Measurements from ENCODE around the gene MERTK.

Gene MERTK

GRCh38 chr2:112027767-112028166 lies 129.4 kb downstream of the MERTK start:
- TF ChIP-seq, protein P1, sequence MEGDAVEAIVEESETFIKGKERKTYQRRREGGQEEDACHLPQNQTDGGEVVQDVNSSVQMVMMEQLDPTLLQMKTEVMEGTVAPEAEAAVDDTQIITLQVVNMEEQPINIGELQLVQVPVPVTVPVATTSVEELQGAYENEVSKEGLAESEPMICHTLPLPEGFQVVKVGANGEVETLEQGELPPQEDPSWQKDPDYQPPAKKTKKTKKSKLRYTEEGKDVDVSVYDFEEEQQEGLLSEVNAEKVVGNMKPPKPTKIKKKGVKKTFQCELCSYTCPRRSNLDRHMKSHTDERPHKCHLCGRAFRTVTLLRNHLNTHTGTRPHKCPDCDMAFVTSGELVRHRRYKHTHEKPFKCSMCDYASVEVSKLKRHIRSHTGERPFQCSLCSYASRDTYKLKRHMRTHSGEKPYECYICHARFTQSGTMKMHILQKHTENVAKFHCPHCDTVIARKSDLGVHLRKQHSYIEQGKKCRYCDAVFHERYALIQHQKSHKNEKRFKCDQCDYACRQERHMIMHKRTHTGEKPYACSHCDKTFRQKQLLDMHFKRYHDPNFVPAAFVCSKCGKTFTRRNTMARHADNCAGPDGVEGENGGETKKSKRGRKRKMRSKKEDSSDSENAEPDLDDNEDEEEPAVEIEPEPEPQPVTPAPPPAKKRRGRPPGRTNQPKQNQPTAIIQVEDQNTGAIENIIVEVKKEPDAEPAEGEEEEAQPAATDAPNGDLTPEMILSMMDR (IDR thresholded peaks at IDR 0.05; ENCODE audit: control insufficient read depth, extremely low read depth, insufficient read depth), result no peak
- H3K4me3 ChIP-seq (ENCODE audit: low read depth, low read length), result no peak overlapping the region
- peak; percentile 73 for DNase-seq (ENCODE audit: low read depth)

DNA sequence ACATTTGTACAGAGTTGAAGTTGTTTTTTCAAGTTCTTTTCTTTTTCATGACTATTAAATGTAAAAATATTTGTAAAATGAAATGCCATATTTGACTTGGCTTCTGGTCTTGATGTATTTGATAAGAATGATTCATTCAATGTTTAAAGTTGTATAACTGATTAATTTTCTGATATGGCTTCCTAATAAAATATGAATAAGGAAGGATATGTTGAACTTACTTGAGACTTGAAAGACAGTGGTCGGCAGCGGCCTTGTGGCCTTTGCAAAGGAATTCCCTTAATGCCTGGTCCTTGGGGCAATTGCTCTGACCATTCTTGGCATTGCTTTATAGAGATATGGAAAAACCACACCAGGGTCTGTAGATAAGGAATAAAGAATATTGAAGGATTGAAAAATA lies 130.8 kb downstream of the MERTK start:
- H3K4me3 ChIP-seq (ENCODE audit: low read depth, low read length), result no peak overlapping the region; the same call in 1 of the 2 replicates
- TF ChIP-seq, protein P1 (IDR thresholded peaks at IDR 0.05; ENCODE audit: control insufficient read depth, extremely low read depth, insufficient read depth), result no peak
- DNase-seq (ENCODE audit: low read depth), result peak; percentile 56

DNA sequence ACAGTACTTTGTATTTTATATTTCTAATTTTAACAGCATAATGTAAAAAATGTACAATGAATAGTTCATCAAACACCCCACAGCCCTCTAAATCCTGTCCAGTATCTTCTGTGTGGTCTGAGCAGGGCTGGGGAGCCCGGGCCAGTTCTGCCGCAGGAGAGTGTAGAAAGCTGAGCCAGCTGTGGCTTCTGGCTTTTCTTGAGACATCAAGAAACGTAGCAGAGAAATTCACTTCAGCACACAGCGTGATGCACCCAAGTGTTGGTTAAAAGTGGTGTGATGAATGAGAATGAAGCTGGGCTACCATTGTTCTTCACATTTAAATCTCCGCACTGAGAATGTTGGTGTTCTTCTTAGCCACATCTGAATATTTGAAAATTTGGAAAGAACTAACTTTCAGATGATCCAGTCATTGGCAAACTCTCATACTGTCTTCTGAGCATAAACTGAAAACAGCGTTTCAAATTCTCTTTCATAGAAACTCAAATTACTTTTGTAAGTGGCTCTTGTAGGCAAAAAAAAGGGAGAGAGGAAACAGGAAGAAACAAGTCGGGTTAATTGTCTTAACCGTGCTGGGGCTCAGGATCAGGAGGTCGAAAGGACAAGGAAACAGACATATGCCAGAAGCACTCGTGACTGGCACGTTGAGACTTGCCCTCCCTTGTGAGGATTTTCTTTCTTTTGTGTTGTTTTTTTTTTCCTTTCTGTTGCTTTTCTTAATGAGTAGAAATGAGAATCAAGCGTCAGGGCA lies 133.2 kb downstream of the MERTK start:
- no peak overlapping the region for H3K4me3 ChIP-seq (ENCODE audit: low read depth, low read length)
- no peak for DNase-seq (ENCODE audit: low read depth)
- TF ChIP-seq, protein P1 (IDR thresholded peaks at IDR 0.05; ENCODE audit: control insufficient read depth, extremely low read depth, insufficient read depth), result no peak

GRCh38 chr2:112032224-112032586 lies 133.8 kb downstream of the MERTK start:
- no peak overlapping the region for H3K4me3 ChIP-seq (ENCODE audit: low read depth, low read length)
- DNase-seq (ENCODE audit: low read depth), result no peak
- TF ChIP-seq, protein P1 (IDR thresholded peaks at IDR 0.05; ENCODE audit: control insufficient read depth, extremely low read depth, insufficient read depth), result no peak

- no peak for DNase-seq (ENCODE audit: low read depth)
- H3K4me3 ChIP-seq (ENCODE audit: low read depth, low read length), result no peak overlapping the region
- TF ChIP-seq, protein P1 (IDR thresholded peaks at IDR 0.05; ENCODE audit: control insufficient read depth, extremely low read depth, insufficient read depth), result no peak
Observed at GRCh38 chr2:112032689-112033465, 134.5 kb downstream of the MERTK start.

DNA sequence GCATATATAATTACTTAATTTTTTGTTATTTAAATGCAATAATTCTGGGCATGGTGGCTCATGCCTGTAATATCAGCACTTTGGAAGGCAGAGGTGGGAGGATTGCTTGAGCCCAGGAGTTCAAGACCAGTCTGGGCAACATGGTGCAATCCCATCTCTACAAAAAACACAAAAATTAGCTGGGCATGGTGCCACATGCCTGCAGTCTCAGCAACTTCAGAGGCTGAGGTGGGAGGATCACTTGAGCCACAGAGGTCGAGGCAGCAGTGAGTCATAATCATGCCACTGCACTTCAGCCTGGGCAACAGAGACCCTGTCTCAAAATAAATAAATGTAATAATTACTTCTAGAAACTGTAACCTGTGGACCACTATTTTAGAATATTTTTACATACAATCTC lies 135.2 kb downstream of the MERTK start:
- DNase-seq (ENCODE audit: low read depth), result no peak
- H3K4me3 ChIP-seq (ENCODE audit: low read depth, low read length), result no peak overlapping the region
- TF ChIP-seq, protein P1 (IDR thresholded peaks at IDR 0.05; ENCODE audit: control insufficient read depth, extremely low read depth, insufficient read depth), result no peak
